DOHH2 (cell line): Measurements from ENCODE around the gene TUT4.
A peak's percentile ranks its signal among the peaks of the same experiment; 100 is the strongest.

Experiments used
- H3F3A ChIP-seq: fragments of 200-600 bp; sonication (generic), shearing (Covaris generic); 2 replicates; pipeline ENCODE4 v1.6.0; 2016; ENCODE audit warnings: antibody characterized with exemption, mild to moderate bottlenecking; ENCODE audit not compliant: control insufficient read depth, insufficient read depth
- H3K27ac ChIP-seq: fragments of 200-600 bp; sonication (generic); 2 replicates; pipeline ENCODE4 v1.5.1; 2014; ENCODE audit warnings: low read depth, mild to moderate bottlenecking, low read length, moderate library complexity
- H3K27me3 ChIP-seq: fragments of 200-600 bp; sonication (generic); 2 replicates; pipeline ENCODE4 v1.6.1; 2014; ENCODE audit warnings: mild to moderate bottlenecking, low read length, mixed read lengths; ENCODE audit not compliant: control insufficient read depth
- H3K36me3 ChIP-seq: fragments of 200-600 bp; sonication (generic); 2 replicates; pipeline ENCODE4 v1.6.1; 2014; ENCODE audit warnings: mild to moderate bottlenecking, low read length, moderate library complexity, mixed read lengths; ENCODE audit not compliant: control insufficient read depth
- H3K4me1 ChIP-seq: fragments of 200-600 bp; sonication (generic); 2 replicates; pipeline ENCODE4 v1.6.1; 2014; ENCODE audit warnings: mild to moderate bottlenecking, low read length, mixed read lengths; ENCODE audit not compliant: control insufficient read depth
- H3K4me2 ChIP-seq: fragments of 200-600 bp; sonication (generic); 2 replicates; pipeline ENCODE4 v1.6.0; 2014; ENCODE audit warnings: mild to moderate bottlenecking, low read length, moderate library complexity
- H3K4me3 ChIP-seq: fragments of 200-600 bp; sonication (generic); 2 replicates; pipeline ENCODE4 v1.5.1; 2014; ENCODE audit warnings: mild to moderate bottlenecking, low read length, mixed read lengths
- H3K79me2 ChIP-seq: fragments of 200-600 bp; sonication (generic); 2 replicates; pipeline ENCODE4 v1.6.1; 2014; ENCODE audit warnings: mild to moderate bottlenecking, low read length, mixed read lengths; ENCODE audit not compliant: control insufficient read depth
- H3K9me2 ChIP-seq: fragments of 200-600 bp; sonication (generic); replicated peaks from 2 replicates; pipeline ENCODE4 v1.6.1; 2014; ENCODE audit warnings: mild to moderate bottlenecking, low read length, mixed read lengths; ENCODE audit not compliant: control insufficient read depth
- H3K9me3 ChIP-seq: fragments of 200-600 bp; sonication (generic); 2 replicates; pipeline ENCODE4 v1.6.1; 2014; ENCODE audit warnings: antibody characterized with exemption, low read length, mixed read lengths; ENCODE audit not compliant: control insufficient read depth, insufficient read depth
- H4K20me1 ChIP-seq: fragments of 200-600 bp; sonication (generic); 2 replicates; pipeline ENCODE4 v1.6.0; 2014; ENCODE audit warnings: low read depth, mild to moderate bottlenecking, antibody characterized with exemption, low read length, moderate library complexity; ENCODE audit not compliant: control insufficient read depth, insufficient read depth
- CTCF ChIP-seq: fragments of 200-600 bp; sonication (generic); IDR thresholded peaks from one replicate; pipeline ENCODE4 v1.5.1; 2014; ENCODE audit warnings: antibody characterized with exemption, mild to moderate bottlenecking, low read depth, low read length; ENCODE audit not compliant: poor library complexity, severe bottlenecking
- EZH2phosphoT487 ChIP-seq: fragments of 200-600 bp; sonication (generic); IDR thresholded peaks from 2 replicates; pipeline ENCODE4 v1.6.1; 2017; ENCODE audit warnings: borderline replicate concordance, mild to moderate bottlenecking, antibody characterized with exemption, low read length, moderate library complexity, mixed read lengths

Gene TUT4

DNA sequence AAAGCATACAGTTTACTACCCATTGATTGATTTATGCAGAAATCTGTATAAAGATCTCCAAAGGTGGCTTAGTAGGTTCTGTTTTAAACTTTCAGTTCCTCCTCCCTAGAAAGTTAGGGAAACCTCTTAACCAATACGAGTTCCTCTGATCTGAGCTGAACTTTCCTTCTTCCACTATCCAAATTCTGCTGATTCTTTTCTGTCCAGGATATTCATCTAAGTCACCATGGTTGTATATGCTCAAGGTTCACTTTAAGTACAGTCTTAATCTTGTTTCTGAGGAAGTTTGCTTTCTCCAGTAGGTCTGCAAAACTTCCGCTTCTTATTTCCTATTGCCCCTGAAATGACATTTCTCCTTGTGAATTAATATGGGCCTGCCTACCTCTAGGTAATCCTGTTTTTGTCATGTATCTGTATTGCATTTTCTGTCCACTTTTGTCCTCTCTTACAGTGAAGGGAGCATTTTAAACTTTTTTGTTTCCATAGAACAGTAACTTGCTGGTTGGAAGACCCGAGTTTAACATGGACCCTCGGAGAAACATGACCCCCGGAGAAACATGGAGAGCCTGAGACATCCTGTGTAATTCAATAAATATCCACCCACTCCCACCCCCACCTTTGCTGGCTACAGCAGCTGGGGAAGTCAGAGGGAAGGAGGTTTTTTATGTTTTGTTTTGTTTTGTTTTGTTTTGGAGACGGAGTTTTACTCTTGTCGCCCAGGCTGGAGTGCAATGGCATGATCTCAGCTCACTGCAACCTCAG lies 16.7 kb upstream of the TUT4 start:
- Histone ChIP-seq H3K4me2 (peak overlapping the region; percentile 41), H4K20me1 (no peaks in the 10 kb centered on the region), H3K4me3 (no peak overlapping the region; the same call in none of the 2 replicates), H3K36me3 (no peaks in the 10 kb centered on the region), H3K79me2 (no peaks in the 10 kb centered on the region), H3K9me2 (no peaks in the 10 kb centered on the region), H3K27me3 (0 out of 2 replicates have a peak, but pooled peaks cover 4% of the 10 kb centered on the region), H3K27ac (no peak overlapping the region), H3K9me3 (peaks cover 5% of the 10 kb centered on the region; the same call in 1 of the 2 replicates), H3K4me1 (peaks cover 23% of the 10 kb centered on the region), H3F3A (peaks cover 3% of the 10 kb centered on the region; the same call in 1 of the 2 replicates)
- no peak for TF ChIP-seq CTCF
- no peak for TF ChIP-seq EZH2phosphoT487

DNA sequence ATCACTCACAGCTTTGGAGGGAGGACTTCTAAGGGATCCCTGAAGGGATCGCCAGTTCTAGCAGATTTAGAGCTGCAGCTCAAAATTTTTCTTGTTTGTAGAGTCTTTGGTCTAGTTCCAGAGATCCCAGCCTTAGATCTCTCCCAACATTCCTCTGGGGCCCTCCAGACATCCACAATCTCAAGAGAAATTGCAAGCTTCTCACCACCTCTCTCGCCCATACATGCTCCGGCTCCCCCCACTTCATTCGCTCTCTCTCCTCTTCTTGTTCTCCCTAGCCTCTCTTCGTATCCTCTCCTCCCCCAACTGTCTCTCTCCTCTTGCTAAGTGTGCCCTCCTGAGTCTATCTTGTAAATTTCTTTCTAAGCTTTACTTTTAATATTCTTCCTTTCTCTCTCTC lies 15.1 kb upstream of the TUT4 start:
- Histone ChIP-seq H3K36me3 (no peaks in the 10 kb centered on the region), H3K27me3 (0 out of 2 replicates have a peak, but pooled peaks cover 4% of the 10 kb centered on the region), H3K4me2 (no peak overlapping the region), H4K20me1 (no peaks in the 10 kb centered on the region), H3K27ac (no peak overlapping the region), H3K4me1 (peaks cover 23% of the 10 kb centered on the region), H3K9me2 (no peaks in the 10 kb centered on the region), H3F3A (peaks cover 3% of the 10 kb centered on the region; the same call in 1 of the 2 replicates), H3K79me2 (no peaks in the 10 kb centered on the region), H3K9me3 (peaks cover 5% of the 10 kb centered on the region; the same call in 1 of the 2 replicates), H3K4me3 (no peak overlapping the region)
- TF ChIP-seq EZH2phosphoT487 (no peak), CTCF (no peak)

DNA sequence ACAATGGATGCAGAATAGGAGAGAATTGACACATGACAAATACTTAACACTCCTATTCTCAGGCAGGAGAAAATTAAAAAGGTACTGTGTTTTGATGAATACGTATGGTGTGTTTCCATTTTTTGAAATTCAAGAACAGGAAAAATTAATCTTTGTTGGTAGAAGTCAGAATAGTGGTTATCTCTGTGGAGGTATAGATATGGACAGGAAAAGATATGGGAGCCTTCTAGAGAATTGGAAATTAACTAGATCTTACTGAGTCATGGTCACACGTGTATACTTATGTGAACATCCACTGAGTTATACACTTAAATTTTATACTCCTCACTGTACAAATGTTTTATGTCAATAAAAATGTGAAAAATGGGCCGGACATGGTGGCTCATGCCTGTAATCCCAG lies 9.9 kb upstream of the TUT4 start:
- no peaks in the 10 kb centered on the region for H3K79me2 ChIP-seq
- H3K36me3 ChIP-seq: no peaks in the 10 kb centered on the region
- no peaks in the 10 kb centered on the region for H4K20me1 ChIP-seq
- H3K4me1 ChIP-seq: no peaks in the 10 kb centered on the region
- H3K27ac ChIP-seq: no peak overlapping the region
- TF ChIP-seq EZH2phosphoT487 (no peak), CTCF (no peak)
- H3K4me3 ChIP-seq: no peak overlapping the region
- no peaks in the 10 kb centered on the region for H3K27me3 ChIP-seq
- H3K4me2 ChIP-seq: no peak overlapping the region
- no peaks in the 10 kb centered on the region for H3K9me3 ChIP-seq
- no peaks in the 10 kb centered on the region for H3K9me2 ChIP-seq
- no peaks in the 10 kb centered on the region for H3F3A ChIP-seq
